ENCODE results near the gene ITPA.

ITPA gene

GRCh38 chr20:3199976-3200755 is 9.1 kb upstream of the ITPA start:
- H3K4me3 ChIP-seq (ENCODE audit: low read depth, low read length) = no peak overlapping the region
- TF ChIP-seq MAX (IDR thresholded peaks at IDR 0.05; ENCODE audit: low read depth, low read length) (no peak), MYC (IDR thresholded peaks at IDR 0.05; ENCODE audit: low read depth, low read length) (no peak), POLR2A (IDR thresholded peaks at IDR 0.05; ENCODE audit: extremely low read depth, insufficient read length) (no peak), CTCF (IDR thresholded peaks at IDR 0.05; ENCODE audit: low read depth, low read length) (no peak)
- DNase-seq (ENCODE audit: low read depth) = no peak

DNA sequence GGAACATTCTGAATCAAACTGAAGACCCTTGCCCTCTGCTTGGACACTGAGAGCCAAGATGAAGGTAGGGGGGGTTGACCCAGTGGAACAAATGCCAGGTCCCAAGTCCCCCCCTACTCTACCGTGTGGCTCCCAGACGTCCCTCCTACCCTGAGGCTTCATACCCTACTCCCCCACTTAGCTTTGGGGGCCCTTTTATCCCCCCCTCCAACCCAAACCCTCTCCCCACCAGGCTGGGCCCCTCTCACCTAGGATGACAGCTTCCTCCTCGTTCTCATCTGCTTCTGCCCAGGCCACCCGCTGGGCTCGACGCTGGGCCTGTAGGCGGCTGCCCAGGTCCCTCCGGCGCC is 6.4 kb upstream of the ITPA start:
- TF ChIP-seq MYC (IDR thresholded peaks at IDR 0.05; ENCODE audit: low read depth, low read length) (no peak), POLR2A (IDR thresholded peaks at IDR 0.05; ENCODE audit: extremely low read depth, insufficient read length) (no peak), CTCF (IDR thresholded peaks at IDR 0.05; ENCODE audit: low read depth, low read length) (no peak), MAX (IDR thresholded peaks at IDR 0.05; ENCODE audit: low read depth, low read length) (no peak)
- no peak for DNase-seq (ENCODE audit: low read depth)
- H3K4me3 ChIP-seq (ENCODE audit: low read depth, low read length) = peak overlapping the region; percentile 94

GRCh38 chr20:3203315-3204123 is 5.8 kb upstream of the ITPA start:
- TF ChIP-seq MAX (IDR thresholded peaks at IDR 0.05; ENCODE audit: low read depth, low read length) (no peak), CTCF (IDR thresholded peaks at IDR 0.05; ENCODE audit: low read depth, low read length) (no peak), MYC (IDR thresholded peaks at IDR 0.05; ENCODE audit: low read depth, low read length) (no peak; the same call in 1 of the 2 replicates), POLR2A (IDR thresholded peaks at IDR 0.05; ENCODE audit: extremely low read depth, insufficient read length) (no peak)
- DNase-seq (ENCODE audit: low read depth) = peak; percentile 45
- H3K4me3 ChIP-seq (ENCODE audit: low read depth, low read length) = peak overlapping the region; percentile 94

DNA sequence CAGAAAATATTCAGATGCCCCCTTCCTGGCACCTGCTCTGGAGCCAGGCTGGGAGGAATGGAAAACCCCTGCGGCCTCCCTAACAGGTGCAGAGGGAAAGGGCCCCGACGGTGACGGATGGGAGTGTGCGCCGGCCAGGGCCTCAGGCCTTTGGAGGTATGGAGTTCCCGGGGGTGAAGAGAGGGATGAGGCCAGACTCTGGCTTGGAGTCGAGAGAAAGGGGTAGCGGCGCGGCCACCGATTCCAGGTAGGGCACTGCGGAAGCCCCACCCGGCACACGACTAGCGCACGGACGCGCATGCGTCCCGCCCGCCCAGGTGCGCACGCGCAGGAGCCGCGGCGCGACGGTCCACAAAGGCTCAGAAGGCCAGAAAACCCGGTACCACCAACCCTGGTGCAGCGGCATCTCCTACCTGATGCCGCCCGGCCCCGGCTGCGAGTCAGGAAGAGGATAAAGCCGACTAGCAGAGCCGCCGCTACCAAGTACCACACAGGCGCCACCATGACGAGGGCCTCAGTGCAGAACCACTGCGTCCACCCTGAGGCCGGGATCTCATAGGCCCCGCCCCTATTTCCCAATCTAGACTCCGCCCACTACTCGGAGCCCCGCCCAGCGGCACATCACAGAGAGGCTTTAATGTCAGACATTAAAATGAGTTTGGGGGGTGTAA is 5.0 kb upstream of the ITPA start, which contains the start of gene DDRGK1:
Gene DDRGK1 (minus strand): TSS at position 559 of the 671 bp plus-strand sequence. CDS start 55 bp downstream, at position 504.
- TF ChIP-seq MYC (IDR thresholded peaks at IDR 0.05; ENCODE audit: low read depth, low read length) = peak; percentile 22; the same call in 1 of the 2 replicates
- no peak for TF ChIP-seq CTCF (IDR thresholded peaks at IDR 0.05; ENCODE audit: low read depth, low read length)
- peak; percentile 98 for TF ChIP-seq POLR2A (IDR thresholded peaks at IDR 0.05; ENCODE audit: extremely low read depth, insufficient read length)
- TF ChIP-seq MAX (IDR thresholded peaks at IDR 0.05; ENCODE audit: low read depth, low read length) = peak; percentile 67
- peak; percentile 88 for DNase-seq (ENCODE audit: low read depth)
- H3K4me3 ChIP-seq (ENCODE audit: low read depth, low read length) = peak within 1 kb of the TSS; percentile 94

- TF ChIP-seq CTCF (IDR thresholded peaks at IDR 0.05; ENCODE audit: low read depth, low read length) (no peak), MAX (IDR thresholded peaks at IDR 0.05; ENCODE audit: low read depth, low read length) (no peak), MYC (IDR thresholded peaks at IDR 0.05; ENCODE audit: low read depth, low read length) (no peak), POLR2A (IDR thresholded peaks at IDR 0.05; ENCODE audit: extremely low read depth, insufficient read length) (no peak)
- DNase-seq (ENCODE audit: low read depth) = peak; percentile 64
- peak overlapping the region; percentile 76 for H3K4me3 ChIP-seq (ENCODE audit: low read depth, low read length)
These were observed 477 bp upstream of the ITPA start for GRCh38 chr20:3208786-3209256.

Data from NB4 (cell line).